ENCODE measurements around the gene BABAM2.

BABAM2 gene

DNA sequence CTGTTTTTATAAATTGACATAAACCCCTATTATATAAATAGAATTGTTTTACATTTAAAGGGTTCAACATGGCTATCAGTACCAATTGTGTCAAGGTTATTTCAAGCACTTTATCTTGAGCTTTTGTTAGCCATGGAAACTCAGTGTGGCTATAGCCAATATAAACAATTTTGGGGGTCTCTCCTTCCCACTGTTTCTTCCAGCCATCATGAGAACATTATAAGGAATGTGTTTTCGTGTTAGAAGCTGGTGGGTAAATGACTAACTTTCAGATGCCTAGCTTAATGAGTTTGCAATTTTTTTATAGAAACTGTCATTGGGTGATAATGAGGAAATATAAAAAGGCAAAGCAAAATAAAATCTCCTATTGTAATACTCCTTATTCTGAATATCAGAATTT lies 348.7 kb downstream of the BABAM2 start:
- H3K36me3 ChIP-seq: no peaks in the 10 kb centered on the region
- H3K27me3 ChIP-seq (ENCODE audit: insufficient read depth, low read depth, severe bottlenecking): no peaks in the 10 kb centered on the region
- H3K27ac ChIP-seq: no peak overlapping the region
- no peaks in the 10 kb centered on the region for H3K9me3 ChIP-seq (ENCODE audit: severe bottlenecking)
- DNase-seq: no peak
- H3K4me3 ChIP-seq (ENCODE audit: low read depth, low read length): no peak overlapping the region
- TF ChIP-seq, protein P1, sequence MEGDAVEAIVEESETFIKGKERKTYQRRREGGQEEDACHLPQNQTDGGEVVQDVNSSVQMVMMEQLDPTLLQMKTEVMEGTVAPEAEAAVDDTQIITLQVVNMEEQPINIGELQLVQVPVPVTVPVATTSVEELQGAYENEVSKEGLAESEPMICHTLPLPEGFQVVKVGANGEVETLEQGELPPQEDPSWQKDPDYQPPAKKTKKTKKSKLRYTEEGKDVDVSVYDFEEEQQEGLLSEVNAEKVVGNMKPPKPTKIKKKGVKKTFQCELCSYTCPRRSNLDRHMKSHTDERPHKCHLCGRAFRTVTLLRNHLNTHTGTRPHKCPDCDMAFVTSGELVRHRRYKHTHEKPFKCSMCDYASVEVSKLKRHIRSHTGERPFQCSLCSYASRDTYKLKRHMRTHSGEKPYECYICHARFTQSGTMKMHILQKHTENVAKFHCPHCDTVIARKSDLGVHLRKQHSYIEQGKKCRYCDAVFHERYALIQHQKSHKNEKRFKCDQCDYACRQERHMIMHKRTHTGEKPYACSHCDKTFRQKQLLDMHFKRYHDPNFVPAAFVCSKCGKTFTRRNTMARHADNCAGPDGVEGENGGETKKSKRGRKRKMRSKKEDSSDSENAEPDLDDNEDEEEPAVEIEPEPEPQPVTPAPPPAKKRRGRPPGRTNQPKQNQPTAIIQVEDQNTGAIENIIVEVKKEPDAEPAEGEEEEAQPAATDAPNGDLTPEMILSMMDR (IDR thresholded peaks at IDR 0.05; ENCODE audit: low read depth, low read length): no peak

- Histone ChIP-seq H3K36me3 (no peaks in the 10 kb centered on the region), H3K27me3 (ENCODE audit: insufficient read depth, low read depth, severe bottlenecking) (no peaks in the 10 kb centered on the region), H3K9me3 (ENCODE audit: severe bottlenecking) (no peaks in the 10 kb centered on the region), H3K27ac (no peak overlapping the region), H3K4me3 (ENCODE audit: low read depth, low read length) (no peak overlapping the region)
- TF ChIP-seq, protein P1 (IDR thresholded peaks at IDR 0.05; ENCODE audit: low read depth, low read length): no peak
- no peak for DNase-seq
Observed at GRCh38 chr2:28240937-28241336, 350.4 kb downstream of the BABAM2 start.

GRCh38 chr2:28247290-28247689 lies 356.8 kb downstream of the BABAM2 start:
- H3K27me3 ChIP-seq (ENCODE audit: insufficient read depth, low read depth, severe bottlenecking): no peaks in the 10 kb centered on the region
- no peaks in the 10 kb centered on the region for H3K36me3 ChIP-seq
- TF ChIP-seq, protein P1 (IDR thresholded peaks at IDR 0.05; ENCODE audit: low read depth, low read length): no peak
- no peak overlapping the region for H3K27ac ChIP-seq
- no peak overlapping the region for H3K4me3 ChIP-seq (ENCODE audit: low read depth, low read length)
- no peaks in the 10 kb centered on the region for H3K9me3 ChIP-seq (ENCODE audit: severe bottlenecking)
- DNase-seq: no peak

GRCh38 chr2:28247734-28248133 lies 357.2 kb downstream of the BABAM2 start:
- Histone ChIP-seq H3K36me3 (no peaks in the 10 kb centered on the region), H3K9me3 (ENCODE audit: severe bottlenecking) (no peaks in the 10 kb centered on the region), H3K27me3 (ENCODE audit: insufficient read depth, low read depth, severe bottlenecking) (no peaks in the 10 kb centered on the region), H3K27ac (no peak overlapping the region), H3K4me3 (ENCODE audit: low read depth, low read length) (no peak overlapping the region)
- TF ChIP-seq, protein P1 (IDR thresholded peaks at IDR 0.05; ENCODE audit: low read depth, low read length): no peak
- no peak for DNase-seq

DNA sequence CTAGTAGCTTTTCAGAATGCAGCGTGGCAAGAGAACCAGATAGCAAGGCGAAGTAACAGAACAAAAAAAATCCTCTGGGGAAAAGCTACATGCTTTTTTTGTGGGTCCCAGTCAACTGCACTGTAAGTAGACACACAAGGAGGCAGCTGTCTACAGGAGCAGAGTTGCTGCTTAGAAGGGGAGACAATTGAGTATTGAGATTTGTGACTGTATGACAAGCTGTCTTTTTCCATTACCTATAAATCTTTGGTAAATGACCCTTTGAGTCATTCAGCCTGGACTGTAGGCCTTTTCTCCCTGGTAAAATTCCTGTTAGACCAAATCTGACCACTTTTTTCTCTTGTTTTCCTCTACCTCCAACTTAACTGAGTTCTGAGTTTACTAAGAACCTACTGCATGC lies 358.0 kb downstream of the BABAM2 start:
- H3K4me3 ChIP-seq (ENCODE audit: low read depth, low read length): no peak overlapping the region
- H3K9me3 ChIP-seq (ENCODE audit: severe bottlenecking): no peaks in the 10 kb centered on the region
- H3K27ac ChIP-seq: no peak overlapping the region
- H3K27me3 ChIP-seq (ENCODE audit: insufficient read depth, low read depth, severe bottlenecking): no peaks in the 10 kb centered on the region
- TF ChIP-seq, protein P1 (IDR thresholded peaks at IDR 0.05; ENCODE audit: low read depth, low read length): no peak
- no peak for DNase-seq
- no peaks in the 10 kb centered on the region for H3K36me3 ChIP-seq

DNA sequence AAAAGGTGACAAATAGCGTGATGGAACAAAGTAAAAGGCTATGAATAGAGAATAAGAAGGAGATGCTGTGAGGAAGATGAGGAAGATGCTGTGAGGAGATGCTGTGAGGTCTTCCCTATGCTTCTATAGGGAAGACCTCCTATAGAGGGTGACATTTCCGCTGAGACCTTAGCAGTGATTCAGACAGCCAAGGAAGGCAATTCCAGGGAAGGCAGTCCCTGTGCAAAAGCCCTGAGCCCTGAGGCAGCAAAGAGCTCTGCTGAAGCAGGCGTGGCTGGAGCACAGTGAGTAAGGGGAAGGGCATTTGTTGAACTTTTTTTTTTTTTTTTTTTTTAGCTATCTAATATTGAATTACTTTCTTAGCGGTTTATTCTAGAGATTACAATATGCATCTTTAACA lies 359.5 kb downstream of the BABAM2 start:
- Histone ChIP-seq H3K27ac (no peak overlapping the region), H3K27me3 (ENCODE audit: insufficient read depth, low read depth, severe bottlenecking) (no peaks in the 10 kb centered on the region), H3K4me3 (ENCODE audit: low read depth, low read length) (no peak overlapping the region), H3K9me3 (ENCODE audit: severe bottlenecking) (no peaks in the 10 kb centered on the region), H3K36me3 (no peaks in the 10 kb centered on the region)
- TF ChIP-seq, protein P1 (IDR thresholded peaks at IDR 0.05; ENCODE audit: low read depth, low read length): no peak
- DNase-seq: no peak

All from WERI-Rb-1 (cell line).